ELR (cell line): ENCODE results near the gene XPO5.
"Not testable (repeated sequence)": the region's sequence is repeated elsewhere in the genome, so short reads cannot be mapped to it uniquely, and the experiment has no call there.

Experiments
- DNase-seq: peaks from one replicate; pipeline ENCODE4 v3.0.0-alpha.2; 2015; ENCODE audit warnings: low read depth

Gene XPO5

DNA sequence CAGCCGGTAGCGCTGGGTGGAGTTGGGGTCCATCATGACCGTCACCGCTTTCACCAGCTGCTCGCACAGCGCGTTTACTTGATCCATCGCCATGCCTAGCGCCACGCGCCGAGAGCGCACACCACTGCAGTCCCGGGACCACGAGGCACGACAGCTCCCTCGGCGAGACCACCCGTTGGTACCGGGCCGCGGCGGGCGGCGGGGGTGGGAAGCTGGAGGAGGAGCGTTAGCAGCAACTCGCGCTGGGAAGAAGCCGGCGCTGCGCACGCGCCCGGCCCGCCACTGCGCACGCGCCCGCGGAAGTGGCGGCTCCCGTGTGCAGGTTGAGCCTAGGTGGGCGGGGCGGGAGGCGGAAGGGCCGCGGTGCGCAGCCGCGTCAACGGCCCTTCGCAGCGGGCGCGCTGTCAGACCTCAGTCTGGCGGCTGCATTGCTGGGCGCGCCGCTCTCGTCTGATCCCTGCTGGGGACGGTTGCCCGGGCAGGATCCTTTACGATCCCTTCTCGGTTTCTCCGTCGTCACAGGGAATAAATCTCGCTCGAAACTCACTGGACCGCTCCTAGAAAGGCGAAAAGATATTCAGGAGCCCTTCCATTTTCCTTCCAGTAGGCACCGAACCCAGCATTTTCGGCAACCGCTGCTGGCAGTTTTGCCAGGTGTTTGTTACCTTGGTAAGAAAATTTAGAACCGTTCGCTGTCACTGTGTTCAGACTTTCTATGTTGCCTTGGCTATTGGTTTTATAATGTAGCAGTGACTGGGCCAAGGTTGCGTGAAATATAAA lies at the start of gene XPO5, which contains the start of gene POLH:
Gene XPO5 (minus strand): TSS at position 267 of the 780 bp plus-strand sequence. CDS start 174 bp downstream, at position 93.
Gene POLH (plus strand): TSS at position 414 of the 780 bp plus-strand sequence. CDS start 6,135 bp downstream, outside the sequence.
- DNase-seq, result peak; percentile 94

DNA sequence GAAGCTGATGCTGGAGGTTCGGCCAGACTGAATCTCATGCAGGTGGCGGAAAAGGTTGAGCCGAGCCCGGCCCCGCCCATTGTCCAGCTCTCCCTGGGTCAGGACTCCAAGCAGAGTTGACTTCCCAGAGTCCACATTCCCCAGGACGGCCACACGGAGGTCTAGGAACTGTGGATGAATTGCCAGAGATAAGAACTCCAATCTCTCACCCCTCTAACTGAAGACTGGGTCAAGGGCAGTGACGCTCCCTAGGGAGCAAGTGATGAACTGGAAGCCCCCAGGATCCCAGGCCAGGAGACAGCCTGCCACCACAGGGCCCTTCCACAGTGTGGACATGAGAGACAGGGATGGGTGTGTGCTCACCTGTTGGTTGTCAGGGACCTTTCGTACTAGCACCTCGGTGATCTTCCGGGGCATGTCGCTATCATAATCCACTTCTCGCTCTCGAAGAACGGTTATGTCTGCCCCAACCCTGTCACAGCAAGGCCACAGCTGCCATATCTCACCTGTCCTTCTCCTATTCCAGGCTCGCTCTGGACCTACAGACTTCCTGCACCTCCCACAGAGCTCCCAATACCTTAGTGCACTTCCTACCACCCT lies 49.7 kb upstream of the XPO5 start:
- no peak for DNase-seq

DNA sequence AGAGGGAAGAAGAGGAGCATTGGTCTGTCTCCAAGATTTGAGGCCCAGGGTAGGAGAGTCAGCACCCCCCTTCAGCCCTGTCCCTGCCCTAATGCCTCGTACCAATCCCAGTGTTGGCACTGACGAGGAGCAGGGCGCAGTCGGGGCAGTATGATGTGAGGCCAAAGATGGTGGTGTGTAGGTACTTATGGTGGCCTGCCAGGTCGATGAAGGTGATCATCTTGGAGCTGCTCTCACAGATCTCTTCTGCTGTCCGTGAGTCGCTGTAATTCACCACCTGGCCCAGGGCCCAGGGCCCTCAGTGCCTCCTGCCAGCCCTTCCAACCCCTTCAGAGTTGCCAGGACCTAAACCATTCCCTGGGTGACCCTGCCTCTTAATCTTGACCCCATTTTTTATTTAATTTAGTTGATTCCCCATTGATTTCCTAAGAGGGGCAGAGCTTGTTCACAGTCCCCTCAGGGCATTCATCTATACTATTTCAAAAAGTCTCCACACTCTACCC lies 49.0 kb upstream of the XPO5 start:
- no peak for DNase-seq

DNA sequence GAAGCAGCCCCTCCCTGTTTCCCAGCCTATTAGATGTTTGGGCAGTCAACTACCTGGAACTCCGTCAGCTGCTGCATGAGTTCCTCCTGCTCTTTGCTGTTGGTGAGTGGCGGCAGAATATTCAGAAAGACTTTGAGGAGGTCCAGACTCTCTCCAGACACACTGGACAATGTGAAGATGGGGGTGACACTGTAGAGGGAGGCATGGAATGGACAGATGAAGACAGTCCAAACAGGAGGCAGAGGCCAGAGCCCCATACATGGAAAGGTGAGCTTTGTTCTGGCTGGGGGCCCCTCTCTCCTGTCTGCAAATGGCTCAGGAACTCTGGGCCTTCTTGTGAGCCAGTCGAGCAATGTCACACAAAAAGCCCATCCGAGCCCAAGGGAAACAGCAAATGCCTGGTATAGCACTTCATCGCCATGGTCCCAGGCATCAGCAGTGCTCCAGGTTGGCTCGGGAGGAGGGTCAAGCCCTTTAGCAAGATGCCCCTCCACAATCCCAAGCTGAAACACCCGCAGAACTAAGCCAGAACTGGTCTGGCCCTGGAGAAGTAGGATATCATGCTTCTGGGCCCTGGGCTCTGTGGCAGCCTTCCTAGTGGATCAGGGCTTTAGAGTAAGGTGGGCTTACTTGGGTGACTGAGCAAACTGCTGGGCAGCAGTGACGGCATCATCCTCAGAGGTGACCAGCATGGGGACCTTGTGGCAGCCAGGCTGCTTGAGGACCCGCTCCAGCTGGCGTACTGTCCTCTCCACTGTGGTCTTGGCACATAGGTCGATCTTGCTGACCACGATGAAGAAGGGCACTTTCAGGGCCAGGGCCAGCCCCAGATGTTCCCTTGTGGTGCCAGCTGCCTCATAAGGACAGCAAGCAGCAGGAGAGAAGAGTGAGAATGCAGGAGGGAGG lies 48.3 kb upstream of the XPO5 start:
- DNase-seq, result no peak

GRCh38 chr6:43622541-43622940 lies 46.7 kb upstream of the XPO5 start:
- DNase-seq, result no peak

GRCh38 chr6:43621836-43622180 lies 46.0 kb upstream of the XPO5 start:
- DNase-seq, result no peak

DNA sequence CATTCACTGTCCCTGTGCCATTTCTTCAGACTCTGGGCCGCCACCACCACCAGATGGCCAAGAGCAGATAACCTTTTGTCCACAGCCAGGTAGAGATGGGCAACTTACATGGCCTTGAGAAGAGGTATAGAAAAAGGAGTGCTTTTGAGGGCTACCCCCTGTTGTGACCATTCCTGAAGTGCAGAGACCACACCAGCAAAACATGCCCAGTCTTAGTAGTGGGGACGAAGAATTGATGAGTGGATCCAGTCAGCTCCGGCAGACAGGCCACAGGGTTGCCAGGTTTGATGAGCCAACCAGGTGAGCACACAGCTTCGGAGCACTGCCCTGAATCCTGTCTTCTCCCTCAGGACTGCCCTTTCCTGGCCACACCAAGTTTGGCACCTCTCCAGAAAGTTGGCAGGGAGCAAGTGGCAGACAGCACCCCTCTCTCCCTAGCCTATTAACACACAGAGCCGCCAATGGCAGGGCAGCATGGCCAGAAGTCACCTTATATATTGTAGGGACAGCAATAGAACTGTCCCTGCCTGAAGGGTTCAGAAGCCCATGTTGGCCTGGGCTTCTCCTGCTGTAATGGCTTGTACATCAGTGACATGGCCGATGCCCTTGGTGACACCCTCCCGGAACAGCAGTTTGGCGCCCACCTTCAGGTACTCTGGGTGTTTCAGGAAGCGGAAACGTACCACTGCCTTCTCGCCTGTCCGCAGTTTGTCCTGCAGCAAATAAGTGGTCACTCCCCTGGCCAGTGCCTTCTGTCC lies 45.4 kb upstream of the XPO5 start:
- no peak for DNase-seq

DNA sequence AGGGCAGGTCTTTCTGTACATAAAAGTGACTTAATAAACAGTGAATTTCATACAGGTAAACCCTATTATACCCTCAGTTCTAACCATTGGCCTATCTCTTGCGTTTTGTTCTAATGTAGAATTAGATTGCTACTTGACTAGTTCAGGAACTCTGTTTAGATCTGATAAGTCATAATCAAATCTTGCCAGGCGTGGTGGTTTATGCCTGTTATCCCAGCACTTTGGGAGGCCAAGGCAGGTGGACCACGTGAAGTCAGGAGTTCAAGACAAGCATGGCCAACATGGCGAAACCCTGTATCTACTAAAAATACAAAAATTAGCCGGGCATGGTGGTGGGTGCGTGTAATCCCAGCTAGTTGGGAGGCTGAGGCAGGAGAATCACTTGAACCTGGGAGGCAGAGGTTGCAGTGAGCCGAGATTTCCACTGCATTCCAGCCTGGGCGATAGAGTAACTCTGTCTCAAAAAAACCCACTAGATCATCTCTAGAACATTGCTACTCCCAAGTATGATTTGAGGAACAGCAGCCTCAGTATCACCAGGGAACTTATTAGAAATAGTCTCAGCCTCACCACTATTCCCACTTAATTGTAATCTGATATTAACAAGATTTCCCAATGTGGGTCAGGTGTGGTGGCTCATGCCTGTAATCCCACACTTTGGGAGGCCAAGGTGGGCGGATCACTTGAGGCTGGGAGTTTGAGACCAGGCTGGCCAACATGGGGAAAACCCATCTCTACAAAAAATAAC lies 41.1 kb upstream of the XPO5 start:
- DNase-seq, result no peak

- no peak for DNase-seq
Measured at GRCh38 chr6:43614396-43614730, 38.5 kb upstream of the XPO5 start.

DNA sequence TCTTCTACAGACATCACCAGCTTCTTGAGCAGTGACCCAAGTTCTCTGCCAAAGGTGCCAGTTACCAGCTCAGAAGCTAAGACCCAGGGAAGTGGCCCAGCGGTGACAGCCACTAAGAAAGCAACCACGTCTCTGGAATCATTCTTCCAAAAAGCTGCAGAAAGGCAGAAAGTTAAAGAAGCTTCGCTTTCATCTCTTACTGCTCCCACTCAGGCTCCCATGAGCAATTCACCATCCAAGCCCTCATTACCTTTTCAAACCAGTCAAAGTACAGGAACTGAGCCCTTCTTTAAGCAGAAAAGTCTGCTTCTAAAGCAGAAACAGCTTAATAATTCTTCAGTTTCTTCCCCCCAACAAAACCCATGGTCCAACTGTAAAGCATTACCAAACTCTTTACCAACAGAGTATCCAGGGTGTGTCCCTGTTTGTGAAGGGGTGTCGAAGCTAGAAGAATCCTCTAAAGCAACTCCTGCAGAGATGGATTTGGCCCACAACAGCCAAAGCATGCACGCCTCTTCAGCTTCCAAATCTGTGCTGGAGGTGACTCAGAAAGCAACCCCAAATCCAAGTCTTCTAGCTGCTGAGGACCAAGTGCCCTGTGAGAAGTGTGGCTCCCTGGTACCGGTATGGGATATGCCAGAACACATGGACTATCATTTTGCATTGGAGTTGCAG lies 38.0 kb upstream of the XPO5 start:
- DNase-seq, result no peak

DNA sequence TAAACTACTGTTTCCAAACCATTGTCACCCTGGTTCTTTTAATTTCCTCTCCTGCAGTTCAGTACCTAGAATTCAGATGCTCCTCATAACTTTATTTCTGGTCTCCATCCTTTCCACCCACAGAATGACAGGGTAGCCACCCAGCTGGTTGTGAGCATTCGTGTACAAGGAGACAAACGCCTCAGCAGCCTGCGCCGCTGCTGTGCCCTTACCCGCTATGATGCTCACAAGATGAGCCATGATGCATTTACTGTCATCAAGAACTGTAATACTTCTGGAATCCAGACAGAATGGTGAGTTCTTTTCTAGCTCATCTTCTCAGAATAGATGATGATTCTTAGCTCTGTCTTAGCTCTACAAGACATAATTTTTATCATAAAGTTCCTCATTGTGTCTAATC lies 34.6 kb upstream of the XPO5 start:
- no peak for DNase-seq

DNA sequence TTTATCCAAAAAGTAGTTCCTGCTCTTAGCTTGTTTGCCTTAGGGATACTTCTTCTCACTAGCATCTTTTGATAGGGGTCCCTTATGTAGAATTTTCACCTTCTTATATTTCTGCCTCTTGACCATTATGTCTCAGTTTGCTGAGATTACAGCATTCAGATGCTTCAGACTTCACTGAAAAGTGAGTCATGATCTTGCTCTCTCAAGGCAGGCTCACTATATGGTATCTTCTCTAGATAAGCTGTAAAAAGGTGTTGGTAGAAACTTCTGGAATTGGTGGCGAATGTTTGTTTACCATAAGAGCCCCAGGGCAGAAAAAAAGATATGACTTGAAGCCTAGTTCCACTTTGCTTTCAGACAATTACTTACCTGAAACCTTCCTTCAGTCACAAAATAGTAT lies 33.6 kb upstream of the XPO5 start:
- DNase-seq, result no peak

- DNase-seq, result no peak
Measured at GRCh38 chr6:43608807-43609206, 33.0 kb upstream of the XPO5 start.

GRCh38 chr6:43608310-43608763 lies 32.5 kb upstream of the XPO5 start:
- DNase-seq, result peak; percentile 84

DNA sequence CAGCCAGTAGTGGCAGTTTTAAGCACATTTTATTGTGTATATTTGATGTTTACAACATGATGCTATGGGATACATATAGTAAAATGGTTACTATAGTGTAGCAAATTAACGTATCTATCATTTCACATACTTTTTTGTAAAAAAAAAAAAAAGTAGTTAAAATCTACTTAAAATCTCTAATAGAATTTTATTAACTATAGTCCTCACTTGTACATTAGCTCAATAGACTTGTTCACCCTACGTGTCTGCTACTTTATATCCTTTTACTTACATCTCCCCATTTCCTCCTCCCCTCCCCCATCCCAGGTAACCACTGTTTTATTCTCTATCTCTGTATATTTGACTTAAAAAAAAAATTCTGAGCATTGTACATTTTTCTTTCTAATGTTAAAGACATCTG lies 30.2 kb upstream of the XPO5 start:
- DNase-seq, result no peak

- DNase-seq, result peak; percentile 77
Measured at GRCh38 chr6:43604174-43604573, 28.3 kb upstream of the XPO5 start.

DNA sequence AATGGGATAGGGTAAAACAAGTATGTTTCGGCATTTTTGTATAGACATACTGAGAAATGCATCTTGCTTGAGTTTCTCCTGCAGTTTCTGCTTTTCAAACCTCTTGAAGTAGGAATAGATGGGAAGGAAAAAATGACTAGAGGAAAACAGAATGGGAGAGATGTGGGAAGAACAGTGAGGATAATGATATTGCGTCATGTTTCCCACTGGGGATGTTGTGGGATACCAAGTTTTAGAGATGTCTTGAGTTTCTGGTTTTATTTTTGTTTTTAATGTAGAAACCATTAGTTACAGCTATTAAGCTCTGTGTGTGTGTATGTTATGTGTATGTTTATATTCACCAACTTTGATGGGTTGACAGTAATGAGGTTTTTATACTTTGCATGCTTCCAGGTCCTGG lies 24.8 kb upstream of the XPO5 start:
- DNase-seq, result no peak

- no peak for DNase-seq
Measured at GRCh38 chr6:43593938-43594337, 18.1 kb upstream of the XPO5 start.

DNA sequence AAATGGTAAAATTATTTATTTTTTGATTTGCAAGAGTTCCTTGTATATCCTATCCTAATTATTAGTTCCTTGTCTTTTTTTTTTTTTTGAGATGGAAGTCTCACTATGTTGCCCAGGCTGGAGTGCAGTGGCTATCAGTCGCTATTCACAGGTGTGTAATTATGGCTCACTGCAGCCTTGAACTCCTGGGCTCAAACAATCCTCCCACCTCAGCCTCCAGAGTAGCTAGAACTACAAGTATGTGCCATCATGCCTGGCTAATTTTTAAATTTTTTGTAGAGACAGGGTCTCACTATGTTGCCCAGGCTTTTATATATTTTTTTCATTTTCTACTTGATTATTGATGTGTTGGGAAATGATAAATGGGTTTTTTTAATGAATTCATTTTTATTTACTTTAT lies 13.7 kb upstream of the XPO5 start:
- DNase-seq, result not testable (repeated sequence)

DNA sequence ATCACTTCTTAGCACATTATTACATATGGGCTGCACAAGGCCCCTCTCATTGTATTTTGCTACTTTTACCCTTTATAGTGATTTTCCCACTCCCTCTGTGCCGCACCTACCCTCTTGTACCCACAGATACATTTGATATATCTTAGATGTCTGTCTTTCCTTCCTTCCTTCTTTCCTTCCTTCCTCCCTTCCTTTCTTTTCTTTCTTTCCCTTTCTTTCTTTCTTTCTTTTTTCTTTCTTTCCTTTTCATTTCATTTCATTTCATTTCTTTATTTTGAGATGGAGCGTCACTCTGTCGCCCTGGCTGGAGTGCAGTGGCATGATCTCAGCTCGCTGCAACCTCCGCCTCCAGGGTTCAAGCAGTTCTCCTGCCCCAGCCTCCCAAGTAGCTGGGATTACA lies 12.4 kb upstream of the XPO5 start:
- no peak for DNase-seq
